Amniotic epithelial cell (primary cell): ENCODE results near the gene PLEKHG1.

Experiments
- DNase-seq: peaks from one replicate; pipeline ENCODE4 v3.0.0-alpha.2; 2010; ENCODE audit warnings: low read depth

PLEKHG1 gene

DNA sequence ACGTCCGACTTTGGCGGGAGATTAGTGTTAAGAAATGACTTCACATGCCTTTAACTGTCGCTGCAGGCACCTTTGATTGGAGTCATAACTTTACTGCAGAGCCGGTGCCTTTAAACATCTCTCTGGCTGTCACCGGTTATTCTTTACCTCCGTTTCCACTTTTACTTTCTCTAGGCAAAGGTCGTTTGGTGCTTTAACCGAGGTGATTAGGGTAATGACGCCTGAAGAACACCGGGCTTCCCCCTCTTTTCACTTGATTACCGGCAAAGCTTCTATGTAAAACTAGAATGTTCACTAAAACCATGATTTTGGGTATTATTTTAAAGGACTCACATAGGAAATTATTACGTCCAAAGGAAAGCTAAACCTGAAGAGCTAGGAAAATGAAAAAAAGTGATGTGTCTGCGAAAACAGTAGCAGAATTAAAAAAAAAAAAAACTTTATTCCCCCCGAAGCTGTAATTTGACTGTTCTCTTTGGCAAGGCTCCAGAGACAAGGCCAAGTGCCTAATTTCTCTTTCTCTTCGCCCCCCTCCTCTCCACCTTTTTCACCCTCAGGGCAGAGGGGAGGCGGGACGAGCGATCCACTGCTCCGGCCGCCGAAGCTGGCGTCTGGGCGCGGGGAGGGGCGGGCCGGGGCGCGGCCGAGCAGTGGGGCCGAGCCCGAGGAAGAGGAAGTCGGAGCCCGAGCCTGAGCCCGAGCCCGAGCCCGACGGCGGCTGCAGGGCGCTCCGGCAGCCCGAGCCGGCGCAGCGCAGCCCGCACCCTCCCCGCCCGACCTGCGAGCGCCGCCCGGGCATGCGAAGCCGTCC, at the start of gene PLEKHG1:
TSS of gene PLEKHG1 (plus strand) at position 687 of the 811 bp plus-strand sequence. CDS start 133,797 bp downstream, outside the sequence.
- DNase-seq, result no peak

- DNase-seq, result no peak
Observed at GRCh38 chr6:150550244-150550643, 49.4 kb upstream of the PLEKHG1 start.

DNA sequence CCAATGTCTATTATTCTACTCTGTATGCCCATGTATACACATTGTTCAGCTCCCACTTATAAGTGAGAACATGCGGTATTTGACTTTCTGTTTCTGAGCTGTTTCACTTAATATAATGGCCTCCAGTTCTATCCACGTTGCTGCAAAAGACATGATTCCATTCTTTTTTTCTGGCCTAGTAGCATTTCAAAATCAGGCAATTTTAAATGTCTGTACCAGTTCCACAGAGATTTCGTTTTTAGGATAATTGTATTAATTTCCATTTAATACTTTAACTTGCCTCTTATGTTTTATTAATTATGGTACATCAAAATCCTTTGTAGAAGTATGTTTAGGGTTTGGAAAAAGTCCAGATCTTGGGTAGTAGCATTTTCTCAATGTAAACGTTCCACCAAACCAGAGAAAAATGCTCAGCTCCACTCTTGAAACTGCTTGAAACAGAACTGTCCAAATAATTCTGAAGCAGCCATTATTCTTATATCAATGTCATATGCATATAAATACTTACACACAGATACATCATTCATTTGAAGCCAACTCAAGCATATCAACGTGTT, 42.6 kb upstream of the PLEKHG1 start:
- DNase-seq, result no peak

- no peak for DNase-seq
Observed at GRCh38 chr6:150560004-150560883, 39.4 kb upstream of the PLEKHG1 start.

DNA sequence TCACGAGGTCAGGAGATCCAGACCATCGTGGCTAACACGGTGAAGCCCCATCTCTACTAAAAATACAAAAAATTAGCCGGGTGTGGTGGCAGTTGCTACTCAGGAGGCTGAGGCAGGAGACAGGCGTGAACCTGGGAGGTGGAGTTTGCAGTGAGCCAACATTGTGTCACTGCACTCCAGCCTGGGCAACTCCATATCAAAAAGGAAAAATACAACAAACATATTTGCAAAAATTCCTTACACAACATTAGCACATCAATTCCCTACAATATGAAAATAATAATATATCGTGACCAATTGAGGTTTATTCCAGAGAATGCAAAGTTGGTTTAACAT, 38.8 kb upstream of the PLEKHG1 start:
- DNase-seq, result no peak

DNA sequence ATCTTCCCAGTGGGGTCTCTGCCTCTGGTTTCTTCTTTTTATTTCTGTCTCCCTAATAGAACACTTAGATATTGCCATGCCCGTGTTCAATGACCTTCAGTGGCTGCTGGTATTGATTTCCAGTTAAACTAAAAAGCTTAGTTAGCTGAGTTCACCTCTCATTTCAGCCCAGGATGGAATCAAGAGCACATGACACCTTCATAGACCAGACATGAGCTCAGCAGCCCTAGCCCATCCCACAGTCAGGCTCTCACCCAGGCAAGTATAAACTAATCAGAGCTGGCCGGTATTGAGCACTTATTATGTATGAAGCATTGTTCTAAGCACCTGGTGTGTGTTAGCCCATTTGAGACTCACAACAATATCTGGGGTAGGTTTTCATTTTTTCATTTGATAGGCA, 33.7 kb upstream of the PLEKHG1 start:
- no peak for DNase-seq

DNA sequence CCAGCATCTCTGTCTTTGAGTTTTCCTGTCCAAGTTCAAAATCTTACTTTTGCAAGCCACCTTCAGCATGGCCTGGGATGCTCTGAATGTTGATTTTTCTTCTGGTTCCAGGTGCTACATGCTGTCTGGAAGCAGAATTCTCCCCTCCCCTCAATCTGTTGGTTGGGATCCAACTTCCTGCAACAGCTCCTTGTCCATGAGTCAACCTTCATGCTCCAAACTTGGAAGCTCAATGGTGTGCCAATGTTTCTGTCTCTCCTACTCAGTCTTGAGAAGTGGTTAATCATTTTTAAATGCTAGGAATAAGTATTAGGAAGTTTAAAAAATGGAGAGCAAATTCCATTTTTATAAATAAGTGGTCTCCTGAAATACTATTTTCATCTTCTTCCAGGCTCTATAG, 33.2 kb upstream of the PLEKHG1 start:
- no peak for DNase-seq

GRCh38 chr6:150567380-150567779, 32.3 kb upstream of the PLEKHG1 start:
- DNase-seq, result no peak

GRCh38 chr6:150567823-150568383, 31.8 kb upstream of the PLEKHG1 start:
- no peak for DNase-seq

- DNase-seq, result no peak
Observed at GRCh38 chr6:150568560-150568959, 31.1 kb upstream of the PLEKHG1 start.

GRCh38 chr6:150569161-150569560, 30.5 kb upstream of the PLEKHG1 start:
- DNase-seq, result no peak

GRCh38 chr6:150573041-150573681, 26.5 kb upstream of the PLEKHG1 start:
- no peak for DNase-seq

DNA sequence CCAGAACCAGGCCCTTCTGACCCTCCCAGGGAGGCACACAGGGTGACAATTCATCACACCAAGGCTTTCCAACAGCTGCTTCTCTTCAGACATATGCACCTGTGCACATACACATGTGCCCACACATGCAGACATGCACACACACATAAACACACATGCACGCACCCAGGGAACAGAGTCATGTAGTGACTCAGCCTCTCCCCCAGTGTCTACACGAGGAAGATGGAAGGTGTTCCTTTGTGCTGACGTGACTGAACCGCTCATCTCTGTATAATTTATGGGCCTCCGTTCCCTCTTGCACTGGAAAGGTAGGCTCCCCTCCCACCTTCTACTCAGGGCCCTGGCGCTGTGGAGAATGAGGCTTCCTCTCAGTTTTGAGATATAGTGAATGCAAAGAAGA, 23.8 kb upstream of the PLEKHG1 start:
- no peak for DNase-seq

DNA sequence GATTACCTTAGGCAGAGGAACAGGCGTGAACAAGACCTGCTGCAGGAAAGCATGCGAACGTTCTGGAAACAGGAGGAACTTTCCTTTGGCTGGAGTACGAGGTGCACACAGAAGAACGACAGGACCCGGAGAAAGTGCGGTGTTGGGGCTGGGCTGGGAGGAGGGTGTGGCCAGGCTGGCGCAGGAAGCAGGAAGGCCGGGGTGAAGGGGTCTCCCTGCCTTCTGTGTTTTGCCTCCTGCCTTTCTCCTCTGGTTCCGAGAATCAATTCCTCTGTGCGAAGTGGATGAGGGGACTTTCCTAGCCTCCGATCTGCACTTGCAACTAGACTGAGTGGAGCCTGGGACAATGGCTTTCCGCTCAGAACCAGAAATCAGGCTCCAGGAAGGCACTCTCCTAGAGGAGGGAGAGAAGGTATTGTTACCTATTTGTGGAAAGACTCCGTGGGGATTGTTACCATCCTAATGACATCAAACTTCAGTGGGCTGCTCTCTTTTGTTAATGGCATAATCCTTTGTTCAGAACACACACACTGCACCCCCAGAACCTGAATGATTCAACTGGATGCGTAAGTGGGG, 22.9 kb upstream of the PLEKHG1 start:
- no peak for DNase-seq

DNA sequence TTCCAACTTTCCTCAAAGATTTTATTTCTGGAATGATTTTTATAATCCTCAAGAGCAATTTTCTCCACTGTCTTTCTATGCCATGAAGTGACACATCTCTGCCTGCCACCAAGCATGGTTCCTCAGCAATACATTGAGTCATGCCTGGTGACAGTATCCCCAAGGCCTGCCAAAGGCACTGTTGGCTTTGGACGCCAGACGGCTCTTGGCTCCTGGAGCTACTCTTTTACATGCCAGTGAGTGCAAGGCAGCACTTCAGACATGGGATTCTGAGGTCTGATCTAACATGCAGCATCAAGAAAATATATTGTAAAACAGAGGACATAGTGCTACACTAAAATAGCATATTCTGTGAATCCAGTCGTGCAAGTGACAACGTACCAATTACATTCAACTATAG, 20.1 kb upstream of the PLEKHG1 start:
- DNase-seq, result no peak

DNA sequence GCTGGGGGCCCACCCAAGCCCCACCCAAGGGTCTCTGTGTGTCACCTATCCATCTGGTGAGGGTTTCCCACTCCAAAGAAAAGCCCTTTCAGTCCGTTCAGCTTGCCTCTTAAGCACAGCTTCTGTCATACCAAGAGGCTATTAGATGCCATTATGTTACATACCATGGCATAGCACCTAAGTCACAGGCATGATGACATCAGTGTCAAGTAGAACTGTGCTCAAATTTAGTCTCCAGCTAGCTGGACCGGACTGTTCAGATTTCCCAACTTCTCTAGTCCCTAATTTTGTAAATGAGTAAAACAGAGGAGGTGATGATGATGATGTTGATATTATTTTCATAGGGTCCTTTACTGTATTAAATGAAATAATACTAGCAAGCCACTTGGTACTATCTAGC, 19.2 kb upstream of the PLEKHG1 start:
- DNase-seq, result no peak

GRCh38 chr6:150584065-150584464, 15.6 kb upstream of the PLEKHG1 start:
- no peak for DNase-seq

GRCh38 chr6:150584596-150584995, 15.1 kb upstream of the PLEKHG1 start:
- DNase-seq, result no peak

GRCh38 chr6:150586850-150587359, 12.8 kb upstream of the PLEKHG1 start:
- DNase-seq, result no peak

DNA sequence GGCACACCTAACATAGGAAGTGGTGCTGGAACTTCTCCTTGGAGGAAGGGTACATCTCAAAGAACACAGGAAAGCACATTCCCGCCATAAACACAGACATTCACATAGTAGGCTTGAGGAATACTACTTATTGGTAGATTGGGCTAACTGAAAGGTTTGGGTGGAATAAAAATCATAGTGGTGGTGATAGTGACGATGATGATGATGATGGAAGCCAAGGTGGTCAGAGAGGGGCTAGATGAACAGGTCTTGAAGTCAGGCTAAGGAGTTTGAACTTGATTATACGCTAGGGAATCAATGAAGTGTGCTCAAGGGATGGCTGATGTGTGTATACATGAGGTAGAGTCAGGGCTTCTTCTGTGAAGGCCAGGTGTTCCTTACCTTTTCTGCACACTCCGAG, 12.0 kb upstream of the PLEKHG1 start:
- no peak for DNase-seq

GRCh38 chr6:150588888-150589499, 10.7 kb upstream of the PLEKHG1 start:
- DNase-seq, result no peak
